H1 (cell line): ENCODE data around the gene IFNAR2. TPM values are rescaled to one million over a fixed set of nuclear protein-coding genes. Genes with fewer than 3 reads are reported as not detected.

Experiments
- CTCF ChIA-PET: fragments of 300-600 bp; sonication (Branson Sonifier 250); formaldehyde crosslinking; loops from one replicate; lab custom pipeline; 2021; ENCODE audit not compliant: partially characterized antibody; lab: Charles Lee
- POLR2A ChIA-PET: fragments of 300-600 bp; sonication (Branson Sonifier 250); formaldehyde crosslinking; loops from one replicate; lab custom pipeline; 2021; ENCODE audit warnings: inconsistent platforms; ENCODE audit not compliant: partially characterized antibody; lab: Charles Lee
- DNase-seq, 2 experiments: peaks; one replicate each; pipeline versions ENCODE4 v3.0.0 to v3.0.0-alpha.2; 2010 to 2022; ENCODE audit warnings: low spot score in 2 of 2, low read depth in 1 of 2, mixed read lengths in 1 of 2
- FAIRE-seq: peaks from 2 replicates; lab custom pipeline; 2011; peaks lifted over from hg19 to GRCh38; lab: Jason Lieb, UNC
- H2AFZ ChIP-seq: 2 replicates; pipeline ENCODE4 v1.8.1; 2012; ENCODE audit warnings: low read length, inconsistent platforms
- H2AK5ac ChIP-seq: 2 replicates; pipeline ENCODE4 v1.6.1; 2013; ENCODE audit warnings: low read depth, low read length
- H2BK120ac ChIP-seq: replicated peaks from 2 replicates; pipeline ENCODE3; 2013; ENCODE audit warnings: low read depth, low read length, inconsistent platforms
- H2BK12ac ChIP-seq: 2 replicates; pipeline ENCODE4 v1.6.1; 2013; ENCODE audit warnings: low read depth, low read length
- H2BK15ac ChIP-seq: 2 replicates; pipeline ENCODE4 v1.6.1; 2013; ENCODE audit warnings: low read length
- H2BK20ac ChIP-seq: 2 replicates; pipeline ENCODE4 v1.6.1; 2013; ENCODE audit warnings: low read length
- H2BK5ac ChIP-seq: 2 replicates; pipeline ENCODE4 v1.6.1; 2013; ENCODE audit warnings: low read depth, low read length
- H3K14ac ChIP-seq: 2 replicates; pipeline ENCODE4 v1.6.1; 2013; ENCODE audit warnings: inconsistent platforms; ENCODE audit not compliant: insufficient read length
- H3K18ac ChIP-seq: 2 replicates; pipeline ENCODE4 v1.6.1; 2013; ENCODE audit warnings: low read length; ENCODE audit errors: extremely low read depth
- H3K23ac ChIP-seq: 2 replicates; pipeline ENCODE4 v1.6.1; 2013; ENCODE audit warnings: inconsistent platforms; ENCODE audit not compliant: insufficient read length
- H3K23me2 ChIP-seq: 2 replicates; pipeline ENCODE4 v1.6.1; 2013; ENCODE audit warnings: low read depth, low read length
- H3K27ac ChIP-seq: 2 replicates; pipeline ENCODE4 v1.6.1; 2011; ENCODE audit warnings: low read depth, low read length, inconsistent platforms
- H3K27me3 ChIP-seq, 4 experiments: replicated peaks in 1 of 4; 1 replicate in 1 of 4; 2 replicates in 3 of 4; pipeline versions ENCODE4 v1.6.1 to v1.8.1; 2011 to 2013; ENCODE audit warnings: low read length in 3 of 4, mild to moderate bottlenecking in 3 of 4, inconsistent platforms in 2 of 4, mixed read lengths in 2 of 4, moderate library complexity in 1 of 4; ENCODE audit not compliant: control insufficient read depth in 3 of 4, insufficient read depth in 3 of 4; ENCODE audit errors: extremely low read depth in 1 of 4
- H3K36me3 ChIP-seq, 4 experiments: 2 replicates each; pipeline versions ENCODE4 v1.6.1 to v1.8.1; 2011 to 2013; ENCODE audit warnings: mild to moderate bottlenecking in 4 of 4, low read length in 3 of 4, moderate library complexity in 2 of 4, control low read depth in 1 of 4, inconsistent platforms in 1 of 4; ENCODE audit not compliant: insufficient read depth in 4 of 4, control insufficient read depth in 2 of 4
- H3K4ac ChIP-seq: replicated peaks from 2 replicates; pipeline ENCODE3; 2013; ENCODE audit warnings: low read length, low read depth, mixed read lengths, inconsistent platforms; ENCODE audit not compliant: insufficient read length
- H3K4me1 ChIP-seq, 4 experiments: replicated peaks in 1 of 4; 1 replicate in 1 of 4; 2 replicates in 3 of 4; pipeline versions ENCODE4 v1.6.1 to v1.8.1; 2011 to 2013; ENCODE audit warnings: low read length in 3 of 4, inconsistent platforms in 2 of 4, mixed read lengths in 1 of 4; ENCODE audit not compliant: insufficient read depth in 4 of 4, control insufficient read depth in 3 of 4
- H3K4me2 ChIP-seq, 2 experiments: 2 replicates each; pipeline versions ENCODE4 v1.6.1 to v1.8.1; 2011 to 2013; ENCODE audit warnings: low read depth in 2 of 2, low read length in 2 of 2, control low read depth in 1 of 2, inconsistent platforms in 1 of 2, mild to moderate bottlenecking in 1 of 2; ENCODE audit not compliant: insufficient read depth in 1 of 2
- H3K4me3 ChIP-seq, 4 experiments: fragments of 200-600, 300-600 bp in 1 of 4; sonication (generic), shearing (Covaris generic), sonication (Bioruptor Twin) in 1 of 4; 2 replicates each; pipeline versions ENCODE4 v1.5.1 to v1.8.1; 2011 to 2016; ENCODE audit warnings: low read length in 4 of 4, low read depth in 3 of 4, control low read depth in 2 of 4, inconsistent platforms in 2 of 4, mild to moderate bottlenecking in 2 of 4, mixed read lengths in 1 of 4, moderate library complexity in 1 of 4; ENCODE audit not compliant: insufficient read depth in 2 of 4; ENCODE audit errors: extremely low read depth in 1 of 4
- H3K56ac ChIP-seq: replicated peaks from 2 replicates; pipeline ENCODE3; 2013; ENCODE audit warnings: low read depth, mild to moderate bottlenecking, mixed read lengths, low read length, inconsistent platforms; ENCODE audit not compliant: insufficient read length
- H3K79me1 ChIP-seq: 2 replicates; pipeline ENCODE4 v1.6.1; 2013; ENCODE audit warnings: low read depth, low read length, control low read depth
- H3K79me2 ChIP-seq, 2 experiments: 2 replicates each; pipeline versions ENCODE4 v1.6.1 to v1.8.1; 2012 to 2013; ENCODE audit warnings: low read length in 2 of 2, mild to moderate bottlenecking in 2 of 2, inconsistent platforms in 1 of 2; ENCODE audit not compliant: insufficient read depth in 2 of 2, control insufficient read depth in 1 of 2
- H3K9ac ChIP-seq, 4 experiments: replicated peaks in 1 of 4; 1 replicate in 1 of 4; 2 replicates in 3 of 4; pipeline versions ENCODE4 v1.6.1 to v1.8.1; 2011 to 2013; ENCODE audit warnings: low read depth in 3 of 4, low read length in 3 of 4, control low read depth in 2 of 4, mild to moderate bottlenecking in 2 of 4, moderate library complexity in 2 of 4, inconsistent platforms in 1 of 4; ENCODE audit errors: extremely low read depth in 1 of 4
- H3K9me3 ChIP-seq, 2 experiments: 2 replicates each; pipeline versions ENCODE4 v1.6.1 to v1.8.1; 2012 to 2013; ENCODE audit warnings: mild to moderate bottlenecking in 2 of 2, moderate library complexity in 2 of 2, control low read depth in 1 of 2, inconsistent platforms in 1 of 2, low read depth in 1 of 2, low read length in 1 of 2, mixed read lengths in 1 of 2; ENCODE audit not compliant: insufficient read depth in 2 of 2
- H4K20me1 ChIP-seq, 2 experiments: replicated peaks in 1 of 2; 2 replicates each; pipeline versions ENCODE3 to v1.8.1; 2011 to 2013; ENCODE audit warnings: inconsistent platforms in 2 of 2, low read length in 2 of 2, mild to moderate bottlenecking in 1 of 2; ENCODE audit not compliant: insufficient read depth in 2 of 2, control insufficient read depth in 1 of 2
- H4K5ac ChIP-seq: 2 replicates; pipeline ENCODE4 v1.6.1; 2013; ENCODE audit warnings: low read length, low read depth, mixed read lengths, inconsistent platforms; ENCODE audit not compliant: insufficient read length
- H4K8ac ChIP-seq: 2 replicates; pipeline ENCODE4 v1.8.0; 2013; ENCODE audit warnings: mild to moderate bottlenecking, moderate library complexity, low read length, inconsistent platforms; ENCODE audit not compliant: insufficient read depth; ENCODE audit errors: extremely low read depth
- H4K91ac ChIP-seq: replicated peaks from 2 replicates; pipeline ENCODE3; 2013; ENCODE audit warnings: low read length, mixed read lengths, inconsistent platforms; ENCODE audit not compliant: insufficient read length
- CREB1 ChIP-seq: IDR thresholded peaks from 2 replicates; pipeline ENCODE4 v1.6.1; 2012; ENCODE audit warnings: inconsistent platforms
- MAFK ChIP-seq: IDR thresholded peaks from 2 replicates; pipeline ENCODE4 v1.6.1; 2012; ENCODE audit warnings: low read depth, mild to moderate bottlenecking, improper control_type of control experiment, low read length
- NANOG ChIP-seq: IDR thresholded peaks from 2 replicates; pipeline ENCODE4 v1.6.1; 2011; ENCODE audit warnings: low read length, low read depth, mild to moderate bottlenecking, inconsistent platforms; ENCODE audit not compliant: insufficient read depth, poor library complexity, severe bottlenecking
- YY1 ChIP-seq: IDR thresholded peaks from 2 replicates; pipeline ENCODE4 v1.6.1; 2011; ENCODE audit warnings: low read depth, mild to moderate bottlenecking, low read length
- WGBS, 2 experiments: shearing (Covaris generic) in 1 of 2; methylation state at CpG; one replicate each; pipeline versions ENCODE4 v1.1.6 to v1.1.7; 2013 to 2015; ENCODE audit warnings: low lambda C conversion rate in 2 of 2, mixed read lengths in 2 of 2, inconsistent platforms in 1 of 2, low coverage in 1 of 2, missing lambda C conversion rate in 1 of 2; ENCODE audit not compliant: insufficient replicate concordance in 2 of 2, insufficient coverage in 1 of 2, insufficient read length in 1 of 2; ENCODE audit errors: extremely low coverage in 1 of 2, missing lambda C conversion rate in 1 of 2; 5-methylcytosine and 5-hydroxymethylcytosine counted together
- polyA plus RNA-seq, 7 experiments: library from polyadenylated mRNA; depleted of rRNA in 3 of 7; stranded (reverse) in 5 of 7; unstranded in 2 of 7; fragments of >200 nt in 5 of 7; fragments of 200-250 nt in 2 of 7; gene quantifications; 1 replicate in 5 of 7; 2 replicates in 1 of 7; 4 replicates in 1 of 7; pipeline versions ENCODE4 v1.2.1 to v1.2.3, GENCODE V29; 2011 to 2013; ENCODE audit warnings: missing spikeins in 2 of 7, mixed read lengths in 2 of 7
- total RNA-seq: library from RNA; stranded (reverse); fragmentation: NEBNext Ultra II Directional; extraction: Animal tissue kit (Norgen Biotek cat#: 25700); gene quantifications from 2 replicates; pipeline ENCODE4 v1.2.1, GENCODE V29; 2021

The IFNAR2 gene
- total and polyA plus RNA-seq, 2 of the 8 experiments (the other 6 are each of a cell fraction or from before 2014, with no cell fraction given), result 12.2 to 16.1 TPM

DNA sequence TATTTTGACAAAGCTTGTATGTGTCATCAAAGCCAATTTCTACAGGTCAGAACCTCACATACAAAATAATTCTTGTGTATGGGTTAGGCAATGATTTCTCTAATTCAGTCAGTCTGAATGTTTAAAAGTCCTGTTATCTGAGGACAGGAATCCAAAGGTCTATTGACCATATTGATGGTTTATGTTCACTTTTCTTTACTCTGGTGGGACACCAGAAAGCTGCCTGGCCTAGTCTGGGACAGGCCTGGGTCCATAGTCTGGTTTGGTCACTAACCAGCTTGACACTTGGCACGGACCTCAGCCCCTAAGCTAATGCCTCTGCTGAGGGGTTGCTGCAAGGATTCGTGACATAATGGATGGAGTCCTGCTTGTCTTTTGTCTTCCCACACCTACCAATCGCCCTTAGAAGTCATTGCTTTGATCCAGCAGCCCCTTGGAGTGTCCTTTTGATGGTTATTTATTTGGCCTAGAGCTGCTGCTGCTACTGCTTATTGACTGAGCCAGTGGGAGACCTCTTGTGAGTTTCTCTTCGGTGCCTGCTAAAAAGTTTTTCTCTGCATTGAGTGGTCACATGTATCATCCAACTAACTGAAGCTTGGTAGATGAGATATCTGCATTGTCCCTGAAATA, 15.7 kb downstream of the IFNAR2 start:
- Histone ChIP-seq H2AK5ac (no peak overlapping the region), H3K27ac (no peak overlapping the region), H3K9me3 (peaks cover under 1 to 2% of the 10 kb centered on the region in 2 experiments; a peak in 1 of 4 replicates), H4K8ac (no peak overlapping the region), H3K18ac (no peak overlapping the region), H3K9ac (no peak overlapping the region), H3K27me3 (no peaks in the 10 kb centered on the region), H4K5ac (no peak overlapping the region), H3K23me2 (no peaks in the 10 kb centered on the region), H2BK5ac (no peak overlapping the region), H3K4me1 (no peaks in the 10 kb centered on the region), H2AFZ (no peak overlapping the region), H3K23ac (no peak overlapping the region), H2BK20ac (no peak overlapping the region), H4K91ac (no peak overlapping the region), H3K79me2 (no peaks in the 10 kb centered on the region), H3K14ac (no peak overlapping the region), H2BK15ac (no peak overlapping the region), H3K36me3 (peaks cover 10 to 51% (median 22%) of the 10 kb centered on the region in 4 experiments), H3K4me2 (no peak overlapping the region), H3K4me3 (no peak overlapping the region), H2BK12ac (no peak overlapping the region), H3K4ac (no peak overlapping the region), H3K56ac (no peak overlapping the region), H2BK120ac (no peak overlapping the region), H4K20me1 (no peaks in the 10 kb centered on the region), H3K79me1 (no peaks in the 10 kb centered on the region)
- ChIA-PET POLR2A (no interaction called here), CTCF (interaction anchor here (0.6 to 0.7 kb wide), 2 partner anchors 47 to 175 kb away, joined by 3 read pairs; partner anchors contain the start of gene OLIG1)
- WGBS, 2 experiments, result 82% methylated on average over 4 of the region's 4 CpGs; no CpG with 5 or more reads in 1 of the 2 experiments
- FAIRE-seq, result no peak
- DNase-seq, result no peak
- no peak for TF ChIP-seq YY1
- TF ChIP-seq NANOG, result peak; percentile 72
- TF ChIP-seq MAFK, result no peak
- no peak for TF ChIP-seq CREB1
